DOHH2 (cell line): ENCODE data around the gene CREBBP.
"Not testable (repeated sequence)": the region's sequence is repeated elsewhere in the genome, so short reads cannot be mapped to it uniquely, and the experiment has no call there.

ENCODE experiments used
- H3F3A ChIP-seq: fragments of 200-600 bp; sonication (generic), shearing (Covaris generic); 2 replicates; pipeline ENCODE4 v1.6.0; 2016; ENCODE audit warnings: antibody characterized with exemption, mild to moderate bottlenecking; ENCODE audit not compliant: control insufficient read depth, insufficient read depth
- H3K27ac ChIP-seq: fragments of 200-600 bp; sonication (generic); 2 replicates; pipeline ENCODE4 v1.5.1; 2014; ENCODE audit warnings: low read depth, mild to moderate bottlenecking, low read length, moderate library complexity
- H3K27me3 ChIP-seq: fragments of 200-600 bp; sonication (generic); 2 replicates; pipeline ENCODE4 v1.6.1; 2014; ENCODE audit warnings: mild to moderate bottlenecking, low read length, mixed read lengths; ENCODE audit not compliant: control insufficient read depth
- H3K36me3 ChIP-seq: fragments of 200-600 bp; sonication (generic); 2 replicates; pipeline ENCODE4 v1.6.1; 2014; ENCODE audit warnings: mild to moderate bottlenecking, low read length, moderate library complexity, mixed read lengths; ENCODE audit not compliant: control insufficient read depth
- H3K4me1 ChIP-seq: fragments of 200-600 bp; sonication (generic); 2 replicates; pipeline ENCODE4 v1.6.1; 2014; ENCODE audit warnings: mild to moderate bottlenecking, low read length, mixed read lengths; ENCODE audit not compliant: control insufficient read depth
- H3K4me2 ChIP-seq: fragments of 200-600 bp; sonication (generic); 2 replicates; pipeline ENCODE4 v1.6.0; 2014; ENCODE audit warnings: mild to moderate bottlenecking, low read length, moderate library complexity
- H3K4me3 ChIP-seq: fragments of 200-600 bp; sonication (generic); 2 replicates; pipeline ENCODE4 v1.5.1; 2014; ENCODE audit warnings: mild to moderate bottlenecking, low read length, mixed read lengths
- H3K79me2 ChIP-seq: fragments of 200-600 bp; sonication (generic); 2 replicates; pipeline ENCODE4 v1.6.1; 2014; ENCODE audit warnings: mild to moderate bottlenecking, low read length, mixed read lengths; ENCODE audit not compliant: control insufficient read depth
- H3K9me2 ChIP-seq: fragments of 200-600 bp; sonication (generic); replicated peaks from 2 replicates; pipeline ENCODE4 v1.6.1; 2014; ENCODE audit warnings: mild to moderate bottlenecking, low read length, mixed read lengths; ENCODE audit not compliant: control insufficient read depth
- H3K9me3 ChIP-seq: fragments of 200-600 bp; sonication (generic); 2 replicates; pipeline ENCODE4 v1.6.1; 2014; ENCODE audit warnings: antibody characterized with exemption, low read length, mixed read lengths; ENCODE audit not compliant: control insufficient read depth, insufficient read depth
- H4K20me1 ChIP-seq: fragments of 200-600 bp; sonication (generic); 2 replicates; pipeline ENCODE4 v1.6.0; 2014; ENCODE audit warnings: low read depth, mild to moderate bottlenecking, antibody characterized with exemption, low read length, moderate library complexity; ENCODE audit not compliant: control insufficient read depth, insufficient read depth
- EZH2phosphoT487 ChIP-seq: fragments of 200-600 bp; sonication (generic); IDR thresholded peaks from 2 replicates; pipeline ENCODE4 v1.6.1; 2017; ENCODE audit warnings: borderline replicate concordance, mild to moderate bottlenecking, antibody characterized with exemption, low read length, moderate library complexity, mixed read lengths
- TF ChIP-seq, protein P1 (sequence below): fragments of 200-600 bp; sonication (generic); IDR thresholded peaks from one replicate; pipeline ENCODE4 v1.5.1; 2014; ENCODE audit warnings: antibody characterized with exemption, mild to moderate bottlenecking, low read depth, low read length; ENCODE audit not compliant: poor library complexity, severe bottlenecking

The CREBBP gene

DNA sequence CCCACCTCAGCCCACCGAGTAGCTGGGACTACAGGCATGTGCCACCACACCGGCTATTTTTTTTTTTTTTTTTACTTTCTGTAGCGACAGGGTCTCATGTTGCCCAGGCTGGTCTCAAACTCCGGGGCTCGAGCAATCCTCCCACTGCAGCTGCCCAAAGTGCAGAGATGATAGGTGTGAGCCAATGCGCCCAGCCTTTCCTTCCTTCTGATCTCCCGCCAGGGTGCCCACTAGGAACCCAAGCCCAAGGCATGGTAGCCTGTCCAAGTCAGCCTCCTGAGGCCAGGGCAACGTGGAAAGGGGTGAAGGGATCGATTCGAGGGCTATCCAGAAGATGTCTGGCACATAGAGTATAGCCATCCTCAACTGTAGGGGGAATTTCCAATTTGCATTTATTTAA lies 9.6 kb upstream of the CREBBP start:
- Histone ChIP-seq H3K27ac (no peak overlapping the region), H3K9me3 (no peaks in the 10 kb centered on the region), H3K9me2 (no peaks in the 10 kb centered on the region), H3K36me3 (no peaks in the 10 kb centered on the region), H3K4me1 (no peaks in the 10 kb centered on the region), H3K4me3 (no peak overlapping the region), H3K79me2 (no peaks in the 10 kb centered on the region), H3K27me3 (peaks cover 3% of the 10 kb centered on the region), H4K20me1 (no peaks in the 10 kb centered on the region), H3F3A (no peaks in the 10 kb centered on the region), H3K4me2 (no peak overlapping the region)
- no peak for TF ChIP-seq EZH2phosphoT487
- TF ChIP-seq, protein P1, sequence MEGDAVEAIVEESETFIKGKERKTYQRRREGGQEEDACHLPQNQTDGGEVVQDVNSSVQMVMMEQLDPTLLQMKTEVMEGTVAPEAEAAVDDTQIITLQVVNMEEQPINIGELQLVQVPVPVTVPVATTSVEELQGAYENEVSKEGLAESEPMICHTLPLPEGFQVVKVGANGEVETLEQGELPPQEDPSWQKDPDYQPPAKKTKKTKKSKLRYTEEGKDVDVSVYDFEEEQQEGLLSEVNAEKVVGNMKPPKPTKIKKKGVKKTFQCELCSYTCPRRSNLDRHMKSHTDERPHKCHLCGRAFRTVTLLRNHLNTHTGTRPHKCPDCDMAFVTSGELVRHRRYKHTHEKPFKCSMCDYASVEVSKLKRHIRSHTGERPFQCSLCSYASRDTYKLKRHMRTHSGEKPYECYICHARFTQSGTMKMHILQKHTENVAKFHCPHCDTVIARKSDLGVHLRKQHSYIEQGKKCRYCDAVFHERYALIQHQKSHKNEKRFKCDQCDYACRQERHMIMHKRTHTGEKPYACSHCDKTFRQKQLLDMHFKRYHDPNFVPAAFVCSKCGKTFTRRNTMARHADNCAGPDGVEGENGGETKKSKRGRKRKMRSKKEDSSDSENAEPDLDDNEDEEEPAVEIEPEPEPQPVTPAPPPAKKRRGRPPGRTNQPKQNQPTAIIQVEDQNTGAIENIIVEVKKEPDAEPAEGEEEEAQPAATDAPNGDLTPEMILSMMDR = no peak

DNA sequence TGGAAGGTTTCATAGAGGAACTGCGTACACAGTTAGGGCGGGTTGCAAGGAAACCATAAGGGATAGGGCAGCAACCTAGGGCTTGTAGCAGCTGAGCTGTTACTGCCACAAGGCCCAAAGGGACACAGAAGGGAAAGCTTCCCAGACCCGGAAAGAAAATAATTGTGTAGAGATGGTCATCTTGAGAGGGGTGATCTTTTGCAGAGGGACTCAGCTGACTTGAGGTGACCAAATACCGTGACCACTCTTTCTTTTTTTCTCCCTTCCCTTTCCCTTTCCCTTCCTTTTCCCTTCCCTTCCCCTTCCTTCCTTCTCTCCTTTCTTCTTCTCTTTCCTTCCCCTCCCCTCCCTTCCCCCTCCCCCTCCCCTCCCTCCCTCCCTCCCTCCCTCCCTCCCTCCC lies 8.5 kb upstream of the CREBBP start:
- Histone ChIP-seq H3K4me2 (no peak overlapping the region), H3F3A (no peaks in the 10 kb centered on the region), H3K79me2 (no peaks in the 10 kb centered on the region), H3K9me3 (no peaks in the 10 kb centered on the region), H3K9me2 (no peaks in the 10 kb centered on the region), H4K20me1 (no peaks in the 10 kb centered on the region), H3K27ac (no peak overlapping the region), H3K27me3 (peaks cover 3% of the 10 kb centered on the region), H3K4me1 (no peaks in the 10 kb centered on the region), H3K4me3 (no peak overlapping the region), H3K36me3 (no peaks in the 10 kb centered on the region)
- TF ChIP-seq, protein P1 = no peak
- no peak for TF ChIP-seq EZH2phosphoT487

DNA sequence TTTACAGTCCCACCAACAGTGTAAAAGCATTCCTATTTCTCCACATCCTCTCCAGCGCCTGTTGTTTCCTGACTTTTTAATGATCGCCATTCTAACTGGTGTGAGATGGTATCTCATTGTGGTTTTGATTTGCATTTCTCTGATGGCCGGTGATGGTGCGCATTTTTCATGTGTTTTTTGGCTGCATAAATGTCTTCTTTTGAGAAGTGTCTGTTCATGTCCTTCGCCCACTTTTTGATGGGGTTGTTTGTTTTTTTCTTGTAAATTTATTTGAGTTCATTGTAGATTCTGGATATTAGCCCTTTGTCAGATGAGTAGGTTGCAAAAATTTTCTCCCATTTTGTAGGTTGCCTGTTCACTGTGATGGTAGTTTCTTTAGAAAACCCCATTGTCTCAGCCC lies 5.5 kb upstream of the CREBBP start:
- not testable (repeated sequence) for H4K20me1 ChIP-seq, H3K4me3 ChIP-seq, H3K4me2 ChIP-seq, H3K36me3 ChIP-seq, H3K27ac ChIP-seq, H3F3A ChIP-seq, H3K9me2 ChIP-seq, H3K4me1 ChIP-seq, H3K9me3 ChIP-seq, H3K27me3 ChIP-seq, H3K79me2 ChIP-seq

DNA sequence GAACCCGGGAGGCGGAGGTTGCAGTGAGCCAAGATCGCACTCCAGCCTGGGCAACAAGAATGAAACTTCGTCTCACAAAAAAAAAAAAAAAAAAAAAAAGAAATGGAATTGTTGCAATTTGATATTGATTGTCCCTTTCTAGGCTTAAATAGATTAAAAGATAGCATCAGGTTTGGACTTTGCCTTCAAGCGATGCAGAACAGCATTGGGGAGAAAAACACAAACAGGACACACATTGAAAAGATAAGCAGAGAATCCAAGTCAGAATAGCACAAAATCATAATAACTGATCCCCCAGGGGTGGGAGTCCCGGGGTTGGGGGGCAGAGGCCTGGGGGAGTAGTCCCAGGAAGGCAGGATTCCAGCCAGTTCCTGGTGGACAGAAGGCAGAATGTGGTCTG lies 3.9 kb upstream of the CREBBP start:
- Histone ChIP-seq H3K27me3 (peaks cover 3% of the 10 kb centered on the region), H3K4me2 (no peak overlapping the region), H3K79me2 (peaks cover 9% of the 10 kb centered on the region), H3K36me3 (peaks cover 3% of the 10 kb centered on the region), H3K9me3 (no peaks in the 10 kb centered on the region), H3K4me3 (no peak overlapping the region), H3F3A (no peaks in the 10 kb centered on the region; the same call in 1 of the 2 replicates), H3K4me1 (peaks cover 8% of the 10 kb centered on the region), H3K9me2 (no peaks in the 10 kb centered on the region), H3K27ac (no peak overlapping the region), H4K20me1 (no peaks in the 10 kb centered on the region)
- no peak for TF ChIP-seq EZH2phosphoT487
- TF ChIP-seq, protein P1 = no peak
